Mucosa of gallbladder (tissue), 1 donor: ENCODE results near the gene TMC1. TPM values are rescaled to one million over a fixed set of nuclear protein-coding genes. Genes with fewer than 3 reads are reported as not detected.

ENCODE experiments used
- DNase-seq: peaks from one replicate; pipeline ENCODE4 v3.0.0-alpha.2; 2020; ENCODE audit warnings: low spot score
- total RNA-seq: library from RNA; stranded (reverse); gene quantifications from one replicate; pipeline ENCODE4 v1.2.1, GENCODE V29; 2021
- donor health status: DM: no; HTN: no; CAD: no.

TMC1 gene
- total RNA-seq, 1 donor from 2014 or later, result not detected

- no peak for DNase-seq
These were observed 92.7 kb downstream of the TMC1 start for GRCh38 chr9:72614067-72614466.

- DNase-seq, result no peak
These were observed 94.5 kb downstream of the TMC1 start for GRCh38 chr9:72615931-72616330.

- no peak for DNase-seq
These were observed 97.4 kb downstream of the TMC1 start for GRCh38 chr9:72618811-72619210.

- DNase-seq, result no peak
These were observed 100.8 kb downstream of the TMC1 start for GRCh38 chr9:72622186-72622585.

- no peak for DNase-seq
These were observed 101.7 kb downstream of the TMC1 start for GRCh38 chr9:72623156-72623555.

GRCh38 chr9:72627147-72627546 is 105.7 kb downstream of the TMC1 start:
- no peak for DNase-seq

GRCh38 chr9:72627956-72628540 is 106.6 kb downstream of the TMC1 start:
- DNase-seq, result no peak

GRCh38 chr9:72633966-72634365 is 112.6 kb downstream of the TMC1 start:
- no peak for DNase-seq

GRCh38 chr9:72635197-72635596 is 113.8 kb downstream of the TMC1 start:
- DNase-seq, result no peak

GRCh38 chr9:72636621-72637020 is 115.2 kb downstream of the TMC1 start:
- DNase-seq, result no peak

GRCh38 chr9:72643651-72644050 is 122.2 kb downstream of the TMC1 start:
- no peak for DNase-seq

GRCh38 chr9:72646061-72646460 is 124.7 kb downstream of the TMC1 start:
- no peak for DNase-seq

GRCh38 chr9:72648324-72649126 is 127.1 kb downstream of the TMC1 start:
- DNase-seq, result no peak

GRCh38 chr9:72649127-72649442 is 127.7 kb downstream of the TMC1 start:
- DNase-seq, result no peak

GRCh38 chr9:72650206-72650605 is 128.8 kb downstream of the TMC1 start:
- DNase-seq, result no peak

GRCh38 chr9:72656021-72656420 is 134.6 kb downstream of the TMC1 start:
- no peak for DNase-seq

GRCh38 chr9:72657023-72657422 is 135.6 kb downstream of the TMC1 start:
- no peak for DNase-seq

GRCh38 chr9:72658703-72659102 is 137.3 kb downstream of the TMC1 start:
- DNase-seq, result no peak

GRCh38 chr9:72661401-72662135 is 140.2 kb downstream of the TMC1 start:
- DNase-seq, result no peak

- no peak for DNase-seq
These were observed 144.0 kb downstream of the TMC1 start for GRCh38 chr9:72665421-72665820.

GRCh38 chr9:72667181-72667580 is 145.8 kb downstream of the TMC1 start:
- DNase-seq, result no peak

- DNase-seq, result no peak
These were observed 153.6 kb downstream of the TMC1 start for GRCh38 chr9:72674961-72675360.

- peak; percentile 28 for DNase-seq
These were observed 154.2 kb downstream of the TMC1 start for GRCh38 chr9:72675586-72675985.
